GM18507 (cell line): Measurements from ENCODE around the gene CNTN4.
"Not testable (repeated sequence)": the region's sequence is repeated elsewhere in the genome, so short reads cannot be mapped to it uniquely, and the experiment has no call there.

Experiments used
- DNase-seq: peaks from one replicate; pipeline ENCODE4 v3.0.0; 2011; ENCODE audit warnings: low read depth; ENCODE audit not compliant: insufficient read length; ENCODE audit errors: extremely low spot score
- FAIRE-seq: peaks from 2 replicates; lab custom pipeline; 2011; peaks lifted over from hg19 to GRCh38; lab: Jason Lieb, UNC

Gene CNTN4

DNA sequence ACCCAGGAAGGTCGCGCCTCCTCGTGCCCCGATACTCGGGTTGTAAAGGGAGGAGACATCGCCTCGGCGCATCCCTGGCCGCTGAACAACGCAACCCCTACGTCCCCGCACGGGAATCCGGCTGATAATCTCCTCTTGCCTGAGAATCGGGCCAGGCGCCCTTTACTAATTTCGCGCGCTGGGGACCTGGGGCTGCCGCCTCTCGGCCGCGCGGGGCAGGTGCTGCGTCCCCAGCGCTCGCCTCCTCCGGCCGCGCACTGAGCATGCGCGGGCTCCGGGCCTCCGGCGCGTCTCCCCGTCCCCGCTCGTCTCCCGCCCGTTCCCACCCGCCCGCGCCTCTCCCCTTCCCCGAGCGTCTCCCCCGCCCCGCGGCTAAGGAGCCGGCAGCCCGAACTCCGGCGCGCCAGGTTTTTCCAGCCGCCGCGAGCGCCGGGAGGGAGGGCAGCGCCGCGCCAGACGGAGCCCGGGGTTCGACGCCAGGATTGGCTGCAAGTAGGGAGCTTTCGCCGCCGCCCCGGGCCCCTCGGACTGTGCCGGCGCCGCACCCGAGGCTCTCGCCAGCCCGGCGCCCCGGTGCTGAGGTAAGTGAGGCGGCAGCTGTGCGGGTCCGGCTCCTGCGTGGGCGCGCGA, at the start of gene CNTN4:
CNTN4 (plus strand) TSS at position 469 of the 630 bp plus-strand sequence.
- FAIRE-seq (no peak), DNase-seq (no peak)

DNA sequence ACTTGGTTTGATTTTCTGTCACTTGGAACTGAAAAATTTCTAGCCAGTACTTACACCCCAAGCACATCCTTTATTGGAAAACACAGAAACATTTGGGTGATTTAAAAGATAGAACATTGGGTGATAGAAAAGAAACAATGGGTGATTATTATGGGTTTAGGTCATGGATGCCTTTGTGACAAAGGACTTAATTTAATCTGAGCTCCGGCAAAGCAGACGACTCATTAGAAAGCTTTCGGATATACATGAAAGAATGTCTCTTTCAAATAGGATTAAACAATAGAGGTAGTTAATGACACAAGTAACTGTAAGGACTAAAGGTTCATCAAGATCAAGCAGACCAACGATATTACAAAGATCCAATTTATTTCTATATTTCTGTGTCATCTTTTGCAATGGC, 37.3 kb upstream of the CNTN4 start:
- DNase-seq (no peak), FAIRE-seq (no peak)

DNA sequence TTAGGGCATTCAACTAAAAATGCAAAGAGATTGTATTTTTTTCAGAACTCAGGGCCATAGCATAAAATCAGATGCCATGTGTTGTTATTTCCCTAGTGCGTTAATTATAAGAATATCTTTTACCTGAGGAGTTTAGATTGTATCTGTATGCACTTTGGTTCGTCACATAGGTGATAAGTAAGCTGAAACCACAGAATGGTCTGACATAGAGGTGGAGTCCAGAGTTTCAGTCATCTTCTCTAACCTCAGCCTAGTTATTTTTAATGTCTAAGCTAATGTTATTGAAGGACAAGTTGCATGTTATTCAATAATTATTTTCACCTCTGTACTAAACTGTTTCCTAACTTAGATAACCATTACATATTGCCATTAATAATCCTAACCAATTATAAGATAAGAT, 27.1 kb upstream of the CNTN4 start:
- no peak for FAIRE-seq
- no peak for DNase-seq

DNA sequence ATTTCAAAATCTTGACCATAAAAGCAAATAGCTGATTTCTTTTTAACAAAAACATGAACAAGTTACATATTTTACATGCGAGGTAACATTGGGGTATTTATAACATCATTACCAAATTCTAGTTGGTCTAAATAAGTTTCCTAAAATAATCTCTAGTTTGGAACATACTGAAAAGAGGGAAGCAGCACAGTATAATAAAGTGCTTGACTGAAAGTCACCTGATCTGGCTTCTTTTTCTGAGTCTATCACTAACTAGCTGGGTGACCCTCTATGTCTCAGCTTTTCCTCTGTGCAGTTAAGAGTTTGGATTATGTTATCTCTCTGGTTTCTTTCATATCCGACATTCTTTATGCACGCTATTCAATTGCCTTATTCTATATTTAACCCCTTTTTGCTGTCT, 19.8 kb upstream of the CNTN4 start:
- DNase-seq = no peak
- no peak for FAIRE-seq

DNA sequence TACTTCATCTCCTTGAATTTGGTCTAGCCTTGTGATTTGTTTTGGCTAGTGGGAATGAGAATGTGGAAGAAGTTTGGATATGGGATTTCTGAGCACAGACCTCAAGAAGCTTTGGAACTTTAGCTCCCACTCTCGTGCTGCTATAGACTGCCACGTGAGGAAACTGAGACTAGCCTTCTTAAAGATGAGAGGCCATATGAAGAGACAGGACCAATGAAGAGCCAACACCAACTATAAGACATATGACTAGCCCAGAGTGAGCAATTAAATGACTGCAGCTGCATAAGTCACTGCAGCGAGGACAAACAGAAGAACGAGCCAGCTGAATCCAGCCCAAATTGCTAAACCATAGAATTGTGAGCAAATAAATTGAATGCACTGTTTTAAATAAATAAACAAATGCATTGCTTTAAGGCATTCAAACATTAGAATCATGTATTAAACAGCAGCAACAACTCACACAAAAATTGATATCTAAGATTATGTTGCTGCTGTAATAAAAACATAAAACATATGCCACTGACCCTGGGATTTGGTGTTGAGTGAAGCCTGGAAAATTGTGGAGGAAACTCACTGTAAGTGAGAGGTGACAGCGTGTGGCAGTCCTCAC, 15.7 kb upstream of the CNTN4 start:
- FAIRE-seq = no peak
- no peak for DNase-seq

DNA sequence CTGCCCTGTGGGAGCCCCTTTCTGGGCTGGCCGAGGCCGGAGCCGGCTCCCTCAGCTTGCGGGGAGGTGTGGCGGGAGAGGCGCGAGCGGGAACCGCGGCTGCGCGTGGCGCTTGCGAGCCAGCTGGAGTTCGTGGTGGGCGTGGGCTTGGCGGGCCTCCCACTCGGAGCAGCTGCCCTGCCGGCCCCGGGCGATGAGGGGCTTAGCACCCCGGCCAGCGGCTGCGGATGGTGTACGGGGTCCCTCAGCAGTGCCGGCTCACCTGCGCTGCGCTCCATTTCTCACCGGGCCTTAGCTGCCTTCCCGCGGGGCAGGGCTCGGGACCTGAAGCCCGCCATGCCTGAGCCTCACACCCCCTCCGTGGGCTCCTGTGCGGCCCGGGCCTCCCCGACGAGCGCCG, 15.1 kb upstream of the CNTN4 start:
- not testable (repeated sequence) for FAIRE-seq

DNA sequence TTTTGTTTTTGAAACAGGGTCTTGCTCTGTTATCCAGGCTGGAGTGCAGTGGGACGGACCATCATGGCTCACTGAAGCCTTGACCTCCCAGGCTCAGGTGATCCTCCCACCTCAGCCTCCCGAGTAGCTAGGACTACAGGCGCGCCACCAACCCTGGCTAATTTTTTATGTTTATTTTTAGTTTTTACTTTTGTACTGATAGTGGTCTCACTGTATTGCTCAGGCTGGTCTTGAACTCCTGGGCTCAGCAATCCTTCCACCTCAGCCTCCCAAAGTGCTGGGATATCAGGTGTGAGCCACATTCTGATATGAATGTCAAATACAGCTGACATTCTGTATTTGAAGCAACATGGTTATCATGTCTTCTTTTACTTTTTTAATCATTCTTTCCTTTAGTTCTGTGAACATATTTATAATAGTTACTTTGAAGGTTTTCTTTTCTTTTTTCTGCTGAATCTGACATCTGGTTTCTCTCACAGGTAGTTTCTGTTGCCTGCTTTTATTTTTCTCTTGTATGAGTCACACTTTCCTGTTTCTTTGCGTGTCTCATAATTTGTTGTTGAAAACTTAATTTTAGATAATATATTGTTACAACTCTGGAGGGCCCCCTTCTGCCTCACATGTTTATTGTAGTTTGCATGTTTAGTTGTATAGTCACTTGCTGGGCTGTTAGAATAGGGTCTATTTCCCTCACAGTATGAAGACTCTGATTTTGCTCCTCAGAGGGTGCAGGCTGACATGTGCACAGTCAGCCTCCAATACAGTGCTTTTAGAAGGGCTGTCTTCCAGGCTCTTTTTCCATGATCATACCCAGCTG, 8.4 kb upstream of the CNTN4 start:
- FAIRE-seq = no peak

More for the DNA sequence above, 15.1 kb upstream of the CNTN4 start:
- DNase-seq = not testable (repeated sequence)

DNA sequence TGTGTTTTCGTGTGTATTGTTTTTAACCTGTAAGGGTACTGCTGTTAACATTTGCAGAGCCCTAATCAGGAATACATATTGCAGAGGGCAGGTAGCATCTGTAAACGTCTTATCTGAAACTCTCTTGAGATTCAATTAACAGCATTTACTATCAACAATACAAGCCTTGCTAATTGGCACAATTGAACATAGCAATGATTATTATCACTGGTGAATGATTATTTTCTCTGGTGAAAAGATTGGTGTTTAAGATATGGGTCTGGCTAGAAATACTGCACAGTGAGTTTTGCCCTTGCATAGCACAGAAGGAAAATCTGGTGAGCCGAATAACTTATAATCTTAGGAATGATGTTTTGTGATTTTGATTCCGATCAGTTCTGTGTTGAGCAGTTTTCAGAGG, 5.9 kb upstream of the CNTN4 start:
- DNase-seq (no peak), FAIRE-seq (no peak)

More for the DNA sequence above, 8.4 kb upstream of the CNTN4 start:
- no peak for DNase-seq

DNA sequence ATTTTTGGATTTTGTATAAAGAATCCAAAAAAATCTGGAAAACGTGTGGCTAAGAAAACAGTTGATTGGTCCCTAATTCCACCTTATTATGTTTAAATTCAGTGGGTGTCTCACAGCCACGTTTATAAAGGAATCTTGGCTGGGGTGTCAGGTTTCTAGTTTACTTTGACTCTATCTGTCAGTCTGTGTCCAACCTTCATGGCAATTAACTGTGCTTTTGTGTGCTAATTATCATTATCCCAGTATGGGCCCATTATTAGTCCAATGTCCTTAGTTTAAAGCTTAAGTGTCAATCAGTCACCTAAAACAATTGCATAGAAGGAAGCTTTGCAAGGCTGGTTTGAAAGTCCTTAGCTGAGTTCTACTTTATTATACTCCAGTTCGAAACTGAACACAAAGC, 3.7 kb upstream of the CNTN4 start:
- FAIRE-seq = no peak
- DNase-seq = no peak

DNA sequence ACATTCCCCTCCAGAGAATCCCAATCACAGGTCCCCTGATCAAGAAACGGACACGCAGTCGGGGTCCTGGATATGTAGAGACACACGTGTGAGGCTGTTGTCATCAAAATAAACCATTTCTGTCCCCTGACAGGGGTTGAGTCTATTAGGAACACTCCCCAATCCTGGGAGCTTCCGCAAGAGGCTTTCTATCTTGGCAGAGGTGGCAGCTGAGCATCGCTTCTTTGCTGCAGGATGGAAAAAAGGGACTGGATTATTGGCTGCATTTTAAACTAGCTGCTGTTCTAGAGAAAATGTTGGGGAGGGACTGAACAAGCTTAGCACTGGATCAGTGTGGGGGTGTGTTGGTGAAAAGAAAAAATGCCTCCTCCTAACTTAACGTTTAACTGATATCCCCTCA, 2.5 kb upstream of the CNTN4 start:
- DNase-seq (no peak), FAIRE-seq (no peak)

DNA sequence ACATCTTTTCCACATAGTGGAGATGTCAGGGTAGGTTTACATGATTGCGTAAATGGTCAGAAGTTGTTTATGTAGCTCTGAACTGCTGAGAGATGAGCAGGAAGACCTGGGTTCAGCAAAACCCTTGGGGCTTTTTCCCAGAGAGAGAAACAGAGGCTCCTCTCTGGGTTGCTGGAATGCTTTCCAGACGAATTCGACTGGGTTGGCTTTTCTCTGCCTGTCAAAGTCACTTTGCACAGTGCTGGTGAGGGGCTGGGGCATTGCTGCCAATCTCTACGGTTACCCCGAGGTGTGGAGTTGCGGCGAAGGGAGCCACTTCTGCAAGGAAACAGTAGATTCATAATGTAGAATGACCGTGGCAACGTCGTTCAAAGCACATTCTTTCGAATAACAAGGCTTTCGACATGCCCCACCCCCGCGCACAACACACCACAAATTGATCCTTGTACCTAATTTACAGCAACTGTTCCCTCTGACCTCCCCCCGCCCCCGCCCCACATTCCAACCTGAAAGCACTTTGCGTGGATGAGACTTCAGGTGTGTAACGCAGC, 950 bp upstream of the CNTN4 start:
- no peak for DNase-seq

DNA sequence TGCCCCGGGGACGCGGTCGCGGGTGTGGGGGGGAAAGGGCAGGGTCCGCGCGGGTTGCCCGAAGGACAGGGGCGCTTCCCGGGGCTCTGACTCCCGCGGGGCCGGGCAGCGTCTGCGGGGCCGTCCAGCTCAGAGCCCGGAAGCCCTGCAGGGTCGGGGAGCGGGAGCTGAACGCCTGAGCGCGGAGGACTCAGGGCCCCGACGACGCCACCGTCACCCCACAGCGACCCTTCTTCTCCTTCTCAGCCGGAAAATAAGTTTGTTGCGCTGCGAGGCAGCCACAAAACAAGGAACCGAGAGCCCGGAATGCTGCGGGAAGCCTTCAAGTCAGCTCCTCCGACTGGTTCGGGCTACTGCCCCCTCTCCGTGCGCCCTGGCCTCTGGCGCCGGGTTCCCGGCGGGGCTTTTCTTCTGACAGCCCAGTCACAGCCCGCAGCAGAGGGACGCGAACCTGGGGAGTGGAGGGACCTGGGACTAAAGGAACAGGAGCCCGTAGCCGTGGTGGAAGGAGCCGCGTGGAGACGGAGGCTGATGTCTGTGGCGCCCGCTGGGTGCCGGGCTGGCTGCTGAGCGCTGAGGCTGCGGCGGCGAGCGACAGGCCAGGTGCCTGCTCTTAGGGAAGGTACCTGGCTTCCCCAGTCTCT, 484 bp downstream of the CNTN4 start:
- FAIRE-seq = no peak

More for the DNA sequence above, 950 bp upstream of the CNTN4 start:
- FAIRE-seq = no peak

DNA sequence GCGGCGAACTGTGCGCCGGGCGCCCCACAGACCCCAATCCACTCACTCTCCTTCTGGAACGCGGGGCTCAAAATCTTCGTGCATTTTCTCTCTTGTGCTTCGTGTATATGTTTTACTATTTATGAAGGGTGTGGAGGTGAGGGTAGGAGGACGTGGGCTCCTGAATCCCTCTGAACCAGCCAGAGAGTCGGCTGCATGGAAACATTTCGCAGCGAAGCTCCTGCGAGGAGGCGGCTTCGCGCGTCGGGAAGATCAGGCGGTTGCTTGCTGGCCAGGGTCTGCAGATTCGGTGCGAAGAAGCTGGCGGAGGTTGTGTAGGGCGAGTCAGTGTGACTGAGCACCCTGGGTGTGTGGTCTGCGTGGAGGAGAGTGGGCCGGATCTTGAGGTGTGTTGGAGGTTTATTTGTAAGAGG, 1.1 kb downstream of the CNTN4 start:
- FAIRE-seq (no peak), DNase-seq (no peak)

More for the DNA sequence above, 484 bp downstream of the CNTN4 start:
- DNase-seq = no peak

DNA sequence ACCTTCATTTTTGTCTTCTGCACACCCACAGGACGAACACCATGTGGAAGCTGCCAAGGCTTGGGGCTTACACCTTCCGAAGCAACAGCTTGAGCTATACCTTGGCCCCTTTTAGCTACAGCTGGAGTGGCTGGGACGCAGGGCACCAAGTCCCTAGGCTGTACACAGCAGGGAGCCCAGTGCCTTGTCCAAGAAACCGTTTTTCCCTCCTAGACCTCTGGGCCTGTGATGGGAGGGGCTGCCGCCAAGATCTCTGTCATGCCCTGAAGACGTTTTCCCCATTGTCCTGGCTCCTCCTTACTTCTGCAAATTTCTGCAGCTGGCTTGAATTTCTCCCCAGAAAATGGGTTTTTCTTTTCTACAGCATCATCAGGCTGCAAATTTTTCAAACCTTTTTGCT, 7.8 kb downstream of the CNTN4 start:
- FAIRE-seq = no peak
- no peak for DNase-seq

DNA sequence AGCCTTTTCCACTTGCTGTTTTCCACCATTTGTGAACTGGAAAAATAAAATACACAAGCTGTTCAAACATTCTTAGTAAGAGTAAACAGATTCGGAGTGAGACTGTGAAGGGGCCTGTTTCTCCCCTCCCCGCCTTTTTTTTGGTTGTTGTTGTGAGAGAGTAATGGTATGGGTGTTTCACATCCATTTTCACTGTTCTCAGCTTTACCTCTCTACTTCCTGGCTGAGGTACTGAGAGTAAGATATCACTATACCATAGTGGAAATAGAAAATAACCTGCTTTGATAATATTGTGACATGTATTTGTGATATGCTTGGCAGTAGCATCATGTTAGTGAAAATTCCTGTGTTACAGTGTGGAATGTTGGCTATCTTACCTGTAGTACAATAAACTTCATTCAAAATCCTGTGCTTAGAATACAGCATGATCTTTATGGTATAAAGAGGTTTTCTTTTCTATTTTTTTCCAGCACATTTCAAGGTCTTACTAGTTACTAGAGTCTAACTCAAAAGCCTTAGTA, 12.0 kb downstream of the CNTN4 start:
- DNase-seq = no peak

DNA sequence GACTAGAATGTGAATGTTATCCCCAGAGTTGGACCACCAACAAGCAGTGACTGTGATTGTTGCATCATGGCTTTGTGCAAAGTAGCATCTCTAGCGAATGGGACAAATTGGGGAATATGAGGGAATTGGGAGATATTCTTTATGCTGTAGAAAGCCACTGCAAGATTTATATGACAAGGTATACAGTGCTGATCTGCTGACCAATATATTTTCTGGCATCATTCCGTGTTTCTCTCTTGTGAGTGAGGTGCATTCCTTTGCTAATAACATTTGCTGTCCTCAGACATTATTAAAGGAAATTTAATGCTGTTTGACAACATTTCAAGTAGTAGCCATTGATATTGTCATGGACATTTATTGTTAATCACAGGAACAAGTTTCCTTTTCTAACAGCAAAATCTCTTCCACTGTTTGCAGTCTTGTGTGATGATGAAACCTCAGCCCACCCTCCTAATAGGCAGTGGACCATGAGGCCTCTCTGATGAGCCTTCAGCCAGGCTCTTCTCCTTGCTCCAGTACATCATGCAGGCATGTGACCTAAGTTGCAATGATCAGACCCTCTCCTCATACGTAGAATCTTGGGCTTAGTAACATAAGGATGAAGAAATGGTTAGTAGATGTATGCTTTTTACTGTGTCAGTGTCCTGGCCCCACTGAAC, 16.1 kb downstream of the CNTN4 start:
- no peak for FAIRE-seq
- no peak for DNase-seq

More for the DNA sequence above, 12.0 kb downstream of the CNTN4 start:
- FAIRE-seq = no peak

DNA sequence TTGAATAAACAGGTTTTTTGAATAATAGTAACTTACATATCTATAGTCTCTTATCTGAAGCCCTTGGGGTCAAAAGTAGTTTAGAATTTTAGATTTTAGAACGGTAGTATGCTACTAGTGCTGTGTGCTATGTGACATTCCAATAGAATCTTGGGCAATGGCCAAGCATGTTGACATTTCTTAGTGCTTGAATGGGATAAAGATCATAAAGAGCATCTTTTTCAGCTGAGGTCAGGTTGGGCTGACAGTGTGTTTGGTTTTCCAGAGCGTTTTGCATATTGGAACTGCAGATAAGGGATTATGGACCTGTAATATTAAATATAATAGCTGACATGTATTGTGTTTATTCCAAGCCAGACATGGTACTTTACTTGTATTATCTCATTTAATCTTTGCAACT, 32.1 kb downstream of the CNTN4 start:
- DNase-seq (no peak), FAIRE-seq (no peak)

DNA sequence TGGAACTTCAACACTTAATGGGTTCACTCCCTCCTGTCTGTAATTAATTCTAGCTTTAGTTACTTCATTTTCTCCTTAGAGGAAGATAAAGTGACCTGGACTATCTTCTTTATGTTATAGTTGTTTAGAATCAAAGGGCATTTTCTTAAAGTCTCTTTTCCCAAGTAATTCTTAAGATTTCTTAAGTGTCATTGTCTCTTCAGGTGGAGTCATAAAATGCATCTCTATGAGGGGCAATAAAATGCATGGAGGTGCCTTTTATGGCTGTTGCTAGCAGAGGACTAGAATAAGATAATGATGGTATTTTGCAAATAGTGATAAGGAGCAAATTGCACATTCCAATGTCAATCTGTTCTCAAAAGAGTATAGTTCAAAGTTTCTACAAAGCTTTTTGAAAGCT, 34.5 kb downstream of the CNTN4 start:
- DNase-seq (no peak), FAIRE-seq (no peak)

DNA sequence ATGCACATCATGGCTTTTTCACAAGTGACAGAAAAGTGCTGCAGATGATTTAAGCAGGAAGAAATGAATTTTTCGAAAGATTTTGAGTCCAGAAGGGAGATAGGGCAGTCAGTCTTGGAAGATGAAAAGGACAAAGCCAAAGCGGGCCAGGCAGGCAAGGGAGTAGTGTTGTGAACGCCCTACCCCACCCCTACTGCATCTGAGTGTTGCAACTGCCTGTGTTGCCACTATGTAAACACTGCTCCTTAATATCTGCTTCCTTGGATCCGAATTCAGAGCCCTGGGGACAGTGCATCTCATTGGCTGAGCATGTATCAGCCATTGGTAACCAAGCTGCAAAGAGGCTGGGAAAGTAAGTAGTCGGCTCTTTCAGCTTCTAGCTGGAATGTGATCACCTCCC, 39.0 kb downstream of the CNTN4 start:
- FAIRE-seq = no peak
- no peak for DNase-seq
